GM18909 (cell line): ENCODE data around the gene IDH3G.

ENCODE experiments used
- ATAC-seq: cut with Tn5 transposase; IDR thresholded peaks from one replicate; pipeline ENCODE4 v1.9.1; 2021; ENCODE audit warnings: mild to moderate bottlenecking; ENCODE audit not compliant: unreplicated experiment, poor library complexity

Gene IDH3G

DNA sequence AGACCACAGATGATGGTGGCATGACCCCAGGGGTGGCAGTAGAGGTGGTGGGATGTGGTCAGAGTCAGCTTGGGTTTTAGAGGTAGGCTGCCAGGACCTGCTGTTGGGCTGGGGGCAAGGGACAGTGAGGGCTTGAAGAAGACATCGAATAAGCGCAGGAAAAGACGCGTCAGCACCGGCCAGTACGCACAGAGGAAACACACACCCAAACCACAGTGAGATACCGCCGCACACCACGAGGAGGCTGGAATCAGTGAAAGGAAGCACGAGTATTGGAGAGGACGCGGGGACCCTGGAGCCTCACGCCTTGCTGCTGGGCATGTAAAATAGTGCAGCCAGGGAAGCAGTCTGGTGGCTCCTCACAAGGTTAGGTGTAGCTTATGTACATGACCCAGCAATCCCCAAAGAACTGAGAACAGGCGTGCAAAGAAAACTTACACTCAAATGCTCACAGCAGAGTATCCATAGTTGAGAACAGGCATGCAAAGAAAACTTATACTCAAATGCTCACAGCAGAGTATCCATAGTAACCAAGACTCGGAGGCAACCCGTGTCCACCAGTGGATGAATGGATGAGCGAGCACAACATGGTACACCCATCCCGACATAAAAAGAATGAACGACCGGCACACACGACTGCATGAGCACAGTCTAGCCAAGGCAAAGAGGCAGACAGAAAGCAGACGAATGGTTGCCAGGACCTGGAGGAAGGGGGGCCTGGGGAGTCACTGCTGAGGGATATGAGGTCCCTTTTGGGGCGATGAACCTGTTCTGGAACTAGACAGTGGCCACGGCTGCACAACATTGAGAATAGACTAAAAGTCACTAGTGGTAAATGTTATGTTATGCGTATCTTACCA, 22.9 kb upstream of the IDH3G start:
- ATAC-seq = no peak

DNA sequence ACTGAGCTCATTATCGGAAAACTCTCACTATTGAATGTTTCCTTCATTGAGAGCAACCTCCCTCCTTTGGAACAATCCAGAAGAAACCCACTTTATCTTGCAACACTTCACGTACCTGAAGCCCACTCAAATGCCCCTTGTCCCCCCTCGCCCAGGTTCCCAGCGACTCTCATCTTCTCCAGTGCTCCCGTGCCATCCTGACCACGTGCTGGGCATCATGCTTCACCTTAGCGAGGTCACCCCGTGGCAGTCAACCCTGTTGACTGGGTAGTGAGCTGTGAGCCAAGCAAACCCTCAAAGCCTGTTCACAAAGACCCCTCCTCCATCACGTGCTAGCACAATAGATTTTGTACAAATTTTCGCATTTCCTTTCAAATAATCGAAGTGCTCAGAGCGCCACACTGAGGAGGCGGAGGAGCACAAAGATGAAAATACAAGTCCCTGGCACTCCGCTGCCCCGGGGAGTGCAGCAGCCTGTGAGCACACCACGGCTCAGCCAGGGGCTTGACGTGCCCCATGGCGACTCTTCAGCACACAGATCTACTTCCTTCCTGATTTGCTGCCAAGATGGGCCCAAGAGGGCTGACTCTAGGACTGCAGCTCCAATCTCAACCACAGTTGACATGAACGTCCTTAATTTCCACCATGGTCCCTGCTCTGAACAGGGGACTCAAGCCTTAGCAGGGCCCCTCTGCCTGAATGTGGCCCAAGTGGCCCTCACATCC, 20.6 kb upstream of the IDH3G start:
- ATAC-seq = no peak

DNA sequence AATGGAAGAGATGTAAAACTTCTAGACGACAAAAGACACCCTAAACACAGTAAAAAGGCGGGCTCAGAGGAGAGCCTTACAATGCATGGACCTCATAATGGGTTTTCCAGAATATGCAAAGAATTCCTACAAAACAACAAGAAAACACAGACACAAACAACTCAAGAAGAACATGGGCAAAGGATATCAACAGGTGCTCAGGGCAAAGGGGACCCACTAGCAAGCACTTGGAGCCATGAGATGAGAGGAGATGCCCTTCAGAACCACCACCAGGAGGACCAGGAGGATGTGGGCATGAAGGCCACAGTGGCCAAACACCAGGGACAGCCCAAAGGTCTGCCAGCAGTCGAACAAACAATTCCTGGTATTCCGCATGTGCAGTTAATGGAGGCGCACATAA, 19.0 kb upstream of the IDH3G start:
- ATAC-seq = no peak

DNA sequence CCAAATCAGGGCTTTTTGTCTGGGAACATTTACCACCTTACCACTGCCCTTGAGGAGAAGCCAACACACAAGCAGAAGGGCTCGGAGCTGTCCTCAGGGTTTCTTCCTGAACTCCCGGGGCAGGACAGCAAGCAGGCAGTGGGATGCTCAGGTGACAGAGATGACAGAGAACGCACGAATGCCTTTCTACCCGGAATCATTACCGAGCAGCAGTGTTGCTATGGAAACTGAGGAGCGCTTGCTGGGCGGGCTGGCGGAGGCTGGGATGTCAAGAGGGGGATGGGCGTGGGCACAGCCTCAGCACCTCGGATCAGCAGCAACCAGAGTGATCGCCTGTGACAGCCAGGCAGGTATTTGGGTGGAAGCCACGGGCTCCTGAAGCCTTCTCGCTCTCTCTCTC, 18.0 kb upstream of the IDH3G start:
- ATAC-seq = no peak

DNA sequence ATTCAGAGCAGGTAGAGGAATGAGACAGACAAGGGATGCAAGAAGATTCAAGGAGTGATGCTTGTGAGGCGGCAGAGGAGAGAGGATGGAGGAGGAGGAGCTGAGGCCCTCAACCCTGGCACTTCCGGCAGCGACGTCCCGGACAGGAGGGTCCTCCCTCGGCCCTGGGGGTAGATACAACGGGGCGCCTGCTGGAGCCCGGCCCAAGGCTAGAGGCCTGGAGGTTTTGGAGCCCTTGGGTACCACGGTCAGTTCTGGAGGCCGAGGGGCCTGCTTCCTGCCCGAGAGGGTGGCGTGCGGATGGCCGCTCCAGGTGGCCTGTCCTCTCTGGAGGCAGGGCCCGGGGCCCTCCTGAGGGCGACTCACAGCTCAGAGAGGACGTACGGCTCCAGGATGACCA, 13.8 kb upstream of the IDH3G start:
- no peak for ATAC-seq

DNA sequence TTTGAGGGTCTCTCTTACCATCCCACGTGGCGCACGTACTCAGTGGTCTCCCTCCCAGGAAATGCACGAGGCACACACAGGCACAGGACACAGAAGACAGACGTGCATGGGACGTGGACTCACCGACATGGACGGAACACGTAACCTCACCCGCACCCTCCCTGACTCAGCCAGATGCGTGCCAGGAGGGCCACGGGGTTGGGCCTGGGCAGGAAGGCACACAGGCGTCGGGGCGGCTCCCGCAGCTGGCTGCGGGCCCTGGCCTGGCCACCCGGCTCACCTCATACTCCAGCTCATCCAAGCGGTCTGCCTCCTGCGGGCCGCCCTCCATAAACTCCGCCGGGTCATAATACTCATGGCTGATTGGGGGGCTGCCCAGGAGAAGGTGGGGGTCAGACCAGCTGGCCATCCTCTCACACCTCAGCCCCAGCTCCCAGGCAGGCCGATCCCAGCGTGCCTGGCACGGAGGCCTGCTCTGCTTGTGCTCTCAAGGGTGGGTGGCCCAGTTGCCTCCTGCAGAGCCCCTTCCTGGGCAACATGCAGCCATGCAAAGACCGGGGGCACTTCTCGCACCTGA, 12.9 kb upstream of the IDH3G start:
- no peak for ATAC-seq

DNA sequence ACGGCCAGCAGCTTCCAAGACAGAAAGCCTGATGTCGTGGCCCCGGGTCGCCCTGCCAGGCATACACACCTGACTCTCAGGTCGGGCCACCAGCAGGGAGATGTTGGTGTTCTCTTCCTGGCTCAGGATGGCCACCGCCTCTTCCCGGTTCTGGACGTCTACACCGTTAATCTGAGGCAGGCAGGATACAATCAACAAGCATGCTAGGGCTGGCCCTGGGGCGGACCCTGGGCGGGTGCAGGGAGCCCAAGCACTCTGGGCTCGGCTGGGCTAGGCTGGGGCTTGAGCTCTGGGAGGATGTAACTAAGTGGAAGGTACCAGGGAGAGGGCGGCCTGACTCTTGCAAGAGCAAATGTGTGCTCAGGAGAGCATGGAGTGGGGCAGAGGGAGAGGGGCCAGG, 11.3 kb upstream of the IDH3G start:
- ATAC-seq = no peak

DNA sequence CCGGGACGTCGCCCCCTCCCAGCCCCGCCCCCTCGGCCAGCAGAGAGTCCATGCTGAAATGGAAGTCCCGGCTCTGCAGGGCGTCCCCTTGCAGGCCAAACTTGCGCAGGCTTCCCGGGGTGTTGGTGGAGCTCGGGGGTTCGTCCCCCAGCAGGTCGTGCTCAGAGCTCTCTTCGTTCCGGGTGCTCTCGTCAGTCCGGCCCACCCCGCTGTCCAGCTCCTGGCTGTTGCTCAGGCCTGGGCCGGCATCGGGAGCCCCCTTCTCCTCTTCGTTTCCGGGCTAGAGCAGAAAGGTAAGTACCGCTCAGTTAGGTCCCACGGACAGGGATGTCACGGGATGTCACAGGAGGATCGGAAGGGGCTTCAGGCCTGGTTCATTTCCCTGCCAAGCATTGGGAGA, 10.4 kb upstream of the IDH3G start:
- ATAC-seq = no peak

DNA sequence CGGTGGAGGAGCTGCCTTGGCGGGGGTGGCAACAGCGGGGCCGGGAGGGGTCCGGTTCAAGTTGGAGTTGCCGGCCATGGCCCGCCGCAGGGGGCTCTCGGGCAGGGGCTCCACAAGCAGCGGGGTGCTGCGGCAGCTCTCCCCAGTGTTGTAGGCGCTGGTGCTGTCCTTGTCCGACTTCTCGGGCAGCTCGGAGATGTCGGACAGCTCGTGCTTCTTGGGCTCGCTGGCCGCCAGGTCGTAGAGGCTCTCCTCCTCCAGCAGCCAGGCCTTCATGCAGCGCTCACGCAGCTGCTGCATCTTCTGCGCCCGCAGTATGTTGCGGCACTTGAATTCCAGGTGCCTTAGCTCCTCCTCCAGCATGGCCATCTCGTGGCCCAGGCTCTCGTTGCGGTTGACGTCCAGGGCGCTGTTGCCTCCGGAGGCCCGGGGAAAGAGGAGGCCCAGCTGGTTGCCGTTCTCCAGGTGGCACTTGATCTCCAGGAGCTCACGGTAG, 10.0 kb upstream of the IDH3G start:
- no peak for ATAC-seq

DNA sequence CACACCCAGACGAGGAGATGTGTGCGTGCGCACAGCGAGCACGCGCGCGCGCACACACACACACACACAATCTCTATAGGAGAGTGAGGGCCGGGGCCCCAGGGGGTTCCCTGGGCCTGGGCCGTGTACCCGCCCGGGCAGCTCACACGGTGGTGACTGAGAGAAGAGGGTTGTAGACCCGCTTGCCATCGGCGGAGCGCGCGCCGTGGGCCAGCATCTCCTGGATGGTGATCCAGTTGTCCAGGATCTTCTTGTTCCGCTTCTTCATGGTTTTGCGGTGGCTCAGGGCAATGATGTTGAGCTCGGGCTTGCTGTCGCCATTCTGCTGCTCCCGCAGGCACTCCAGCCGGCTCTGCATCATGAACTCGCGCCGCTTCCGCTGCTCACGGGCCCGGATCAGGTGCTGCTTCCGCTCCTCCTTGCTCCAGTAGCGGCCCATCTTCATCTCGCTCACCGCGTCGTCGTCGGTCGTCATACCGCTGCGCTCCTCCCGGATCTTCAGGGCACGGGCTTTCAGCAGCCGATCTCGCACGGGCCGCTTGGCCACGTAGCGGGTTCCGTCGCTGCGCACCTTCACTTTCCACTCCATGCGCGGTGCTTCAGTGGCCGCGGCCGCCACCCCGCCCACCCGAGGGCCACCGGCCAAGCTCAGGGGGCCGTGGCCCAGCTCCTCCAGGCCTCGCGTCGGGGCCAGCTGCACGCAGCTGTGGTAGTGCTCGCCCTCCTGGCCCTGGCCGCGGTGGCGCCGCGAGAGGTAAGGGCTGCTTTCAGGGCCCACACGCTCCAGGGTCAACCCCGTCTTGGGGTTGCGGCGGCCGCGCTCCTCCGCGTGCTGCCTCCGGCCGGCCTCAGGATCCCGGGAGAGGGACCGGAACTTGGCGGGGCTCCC, 9.3 kb upstream of the IDH3G start:
- ATAC-seq = no peak

DNA sequence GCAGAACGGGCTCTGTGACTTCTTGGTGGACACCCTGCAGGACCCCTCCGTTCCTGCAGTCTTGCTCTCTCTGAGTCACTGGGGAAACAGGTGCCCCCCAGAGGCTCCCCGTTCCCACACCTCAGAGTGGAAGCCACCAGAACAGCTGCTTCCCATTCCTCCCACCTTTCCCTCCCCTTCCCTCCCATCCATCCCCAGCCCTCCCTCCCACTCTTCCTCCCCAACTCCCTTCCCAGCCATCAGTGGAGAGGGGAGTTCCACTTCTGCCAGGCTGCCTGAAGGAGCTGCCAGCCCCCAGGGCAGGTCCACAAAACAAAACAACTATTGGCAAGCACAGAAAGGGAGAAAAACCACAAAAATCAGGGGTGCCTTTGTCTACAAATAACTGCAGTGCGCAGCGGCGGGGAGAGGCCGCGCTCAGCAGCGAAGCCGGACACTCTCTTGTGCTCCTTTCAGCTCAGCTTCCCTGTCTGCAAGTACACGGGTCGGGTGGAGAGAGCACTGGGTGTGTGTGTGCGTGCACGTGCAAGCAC, 8.4 kb upstream of the IDH3G start:
- ATAC-seq = no peak

DNA sequence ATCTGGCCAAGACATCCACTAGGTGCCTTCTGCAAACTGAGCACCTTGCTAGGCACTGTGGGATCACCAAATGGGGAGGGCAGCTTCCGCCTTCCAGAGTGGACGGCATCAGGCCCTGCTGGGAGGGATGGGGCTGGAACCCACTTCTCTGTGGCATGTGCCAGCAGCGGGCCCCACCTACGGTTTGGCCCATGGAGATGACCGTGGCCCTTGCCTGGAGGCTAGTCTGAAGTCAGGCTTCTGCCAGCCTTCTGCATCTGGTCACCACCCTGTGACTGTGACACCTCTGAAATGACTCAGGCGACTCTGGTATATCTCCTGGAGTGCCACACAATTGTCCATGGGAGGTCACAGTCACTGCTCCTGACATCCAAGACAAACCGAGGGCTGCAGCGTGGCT, 7.5 kb upstream of the IDH3G start:
- no peak for ATAC-seq

DNA sequence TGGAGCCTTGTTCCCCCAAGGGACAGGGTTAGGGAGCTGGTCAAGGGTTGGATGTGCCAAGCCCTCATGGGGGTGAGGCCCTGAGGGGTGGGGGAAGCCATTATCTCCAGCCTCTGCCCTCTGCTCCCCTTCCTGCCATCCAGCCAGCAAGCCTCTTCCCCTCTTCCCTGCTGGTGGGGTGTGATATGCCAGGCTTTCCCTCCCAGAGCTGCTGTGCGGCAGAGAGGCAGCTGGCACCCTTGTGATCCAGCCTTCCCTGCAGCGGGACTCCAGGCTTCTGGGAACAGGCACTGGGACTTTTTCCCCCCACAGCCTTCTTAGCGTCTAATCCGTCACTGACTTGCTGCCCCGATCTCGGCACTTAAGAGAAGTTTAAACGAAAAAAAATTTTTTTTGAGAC, 6.6 kb upstream of the IDH3G start:
- no peak for ATAC-seq

DNA sequence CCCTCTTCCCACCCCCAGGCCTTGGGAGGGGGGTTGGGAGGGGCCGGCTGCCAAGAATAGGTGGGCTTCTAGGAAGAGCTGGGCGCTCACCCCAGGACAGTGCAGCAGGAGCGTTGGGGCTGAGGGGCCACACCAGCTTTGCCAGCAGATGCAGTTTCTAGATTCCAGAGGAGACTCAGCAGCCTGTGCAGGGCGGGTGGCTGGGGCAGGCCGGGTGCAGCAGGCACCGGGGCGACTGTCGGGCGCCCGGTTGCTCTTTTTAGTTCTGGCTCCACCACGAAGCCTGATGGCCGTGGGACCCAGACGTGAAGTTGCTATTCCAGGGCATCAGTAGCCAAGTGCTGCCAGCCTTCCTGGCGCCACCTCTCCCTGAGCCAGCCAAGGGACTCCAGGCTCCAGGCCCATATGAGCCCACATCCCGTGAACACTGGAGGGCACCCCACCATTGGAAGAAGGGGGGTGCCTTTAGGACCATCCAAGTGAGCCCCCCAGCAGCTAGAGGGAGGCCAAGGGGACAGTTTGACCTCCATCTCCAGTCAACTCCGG, 6.1 kb upstream of the IDH3G start:
- ATAC-seq = no peak

DNA sequence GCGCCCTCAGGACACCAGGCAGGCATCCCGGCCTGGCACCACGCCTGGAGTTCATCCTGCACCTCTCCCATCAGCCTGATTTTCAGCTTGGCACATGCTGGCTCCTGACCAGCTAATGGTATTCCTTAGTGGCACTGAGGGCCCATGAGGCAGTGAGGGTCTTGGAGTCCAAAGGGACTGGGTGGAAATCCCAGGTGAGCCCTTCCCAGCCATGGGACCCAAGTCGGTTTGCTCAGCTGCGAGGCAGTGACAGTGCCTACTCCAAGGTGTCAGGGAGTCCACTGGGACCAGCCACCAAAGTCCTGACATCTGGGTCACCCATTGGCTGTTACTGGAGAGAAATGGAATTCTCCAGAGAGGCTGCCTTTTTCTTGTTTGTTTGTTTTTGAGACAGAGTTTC, 5.2 kb upstream of the IDH3G start:
- no peak for ATAC-seq

DNA sequence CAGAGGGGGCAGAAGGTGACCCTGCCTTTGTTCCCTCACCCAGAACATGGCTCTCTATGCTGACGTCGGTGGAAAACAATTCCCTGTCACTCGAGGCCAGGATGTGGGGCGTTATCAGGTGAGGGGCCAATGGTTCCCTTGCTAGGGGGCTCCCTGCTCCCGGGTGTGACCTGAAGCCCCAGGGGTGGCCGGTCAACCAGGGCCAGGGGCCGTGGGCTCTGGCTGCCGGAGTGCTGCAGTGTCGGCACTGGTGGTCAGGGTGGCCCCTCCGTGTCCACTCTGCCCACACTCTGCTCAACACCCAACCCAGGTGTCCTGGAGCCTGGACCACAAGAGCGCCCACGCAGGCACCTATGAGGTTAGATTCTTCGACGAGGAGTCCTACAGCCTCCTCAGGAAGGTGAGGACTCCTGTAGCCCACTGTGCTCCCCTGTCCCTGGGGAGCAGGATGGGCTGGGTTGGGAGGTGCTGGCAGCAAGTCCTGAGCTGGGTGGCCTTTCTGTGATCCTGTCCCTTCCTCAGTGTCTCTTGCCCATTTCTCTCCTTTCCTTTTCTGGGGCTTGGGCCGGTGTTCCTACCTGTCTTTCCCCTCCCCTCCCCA, 3.3 kb upstream of the IDH3G start:
- ATAC-seq = no peak

DNA sequence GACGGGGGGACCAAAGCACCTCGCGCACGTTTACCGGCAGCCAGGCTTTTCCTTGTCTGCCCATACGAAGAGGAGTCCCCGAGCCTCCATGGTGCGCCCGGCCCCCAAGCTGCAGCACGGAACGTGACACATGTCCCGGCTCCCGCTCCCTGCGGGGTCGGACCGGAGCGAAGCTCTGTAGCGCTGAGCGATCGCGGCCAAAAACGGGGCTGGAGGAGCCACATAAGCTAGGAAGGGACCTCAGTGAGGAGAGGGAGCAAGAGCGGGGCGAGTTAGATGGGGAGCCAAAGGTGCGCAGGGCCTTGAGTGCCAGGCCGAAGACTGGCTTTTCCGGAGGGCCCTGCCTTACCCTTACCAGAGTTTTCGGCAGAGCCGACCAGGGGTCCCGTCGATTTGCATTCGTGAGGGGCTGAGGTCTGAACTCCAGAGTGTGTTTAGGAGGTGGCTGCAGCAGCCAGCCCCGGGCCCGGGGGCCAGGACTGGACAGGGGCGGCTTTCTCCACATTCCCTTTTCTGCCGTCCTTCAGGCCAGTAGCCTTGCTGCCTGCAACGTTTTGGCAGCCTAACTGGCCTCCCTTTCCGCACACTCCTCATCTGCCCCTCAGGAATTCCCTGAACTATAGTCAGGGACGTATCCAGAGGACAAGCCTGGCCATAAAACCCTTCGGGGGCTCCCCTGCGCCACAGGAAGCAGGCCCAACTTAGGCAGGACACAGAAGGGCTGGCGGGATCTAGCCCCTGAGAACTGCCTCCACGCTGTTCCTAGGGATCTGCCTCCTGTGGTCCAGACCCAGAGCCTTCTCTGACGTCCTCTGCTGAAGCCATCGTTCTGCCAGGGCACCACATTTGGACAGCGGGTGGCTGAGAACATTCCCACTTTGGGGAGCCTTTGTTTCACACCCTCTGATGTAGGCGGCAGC, 982 bp upstream of the IDH3G start:
- ATAC-seq = no peak

DNA sequence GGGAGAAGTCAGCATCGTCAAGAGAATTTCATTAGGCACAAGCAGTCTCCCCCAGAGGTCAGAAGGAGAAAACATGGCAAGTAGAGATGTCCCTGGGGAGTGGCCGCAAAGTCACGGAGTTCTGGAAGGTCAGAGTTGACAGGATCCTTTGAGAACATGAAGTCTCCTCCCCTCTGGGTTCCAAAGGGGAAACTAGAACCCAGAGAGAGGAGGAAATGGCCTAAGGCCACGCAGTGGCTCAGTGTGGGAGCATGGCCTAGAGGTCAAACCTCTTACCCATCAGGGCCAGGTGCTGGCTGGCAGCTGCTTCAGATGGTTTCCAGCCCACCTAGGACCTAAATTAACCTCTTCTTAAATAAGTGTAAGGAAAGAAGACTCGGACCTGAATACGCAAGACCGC, 884 bp downstream of the IDH3G start:
- no peak for ATAC-seq
